ENCODE measurements around the gene OR5H1. TPM values are rescaled to one million over a fixed set of nuclear protein-coding genes. Genes with fewer than 3 reads are reported as not detected.
"Not testable (repeated sequence)": the region's sequence is repeated elsewhere in the genome, so short reads cannot be mapped to it uniquely, and the experiment has no call there.

The OR5H1 gene
- total RNA-seq: not detected in 2 replicates

DNA sequence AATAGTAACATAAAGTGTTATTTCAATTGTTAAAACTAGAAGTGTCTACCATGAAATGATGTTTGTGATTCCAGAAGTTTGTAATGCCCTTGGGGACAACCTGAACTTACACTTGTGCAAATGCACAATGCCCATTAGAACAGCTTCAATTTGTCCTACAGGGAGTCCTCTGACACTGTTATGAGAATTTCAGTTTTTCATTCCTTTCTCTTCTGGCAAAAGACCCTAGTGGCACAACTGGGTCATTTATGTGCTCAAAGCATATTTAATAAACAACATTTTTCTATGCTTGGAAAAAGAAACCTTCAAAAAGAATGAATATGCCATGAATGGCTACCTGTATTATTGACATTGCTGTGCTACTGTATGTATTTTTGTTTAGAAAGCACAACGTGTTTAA, at the start of gene OR5H1:
TSS of gene OR5H1 (plus strand) at position 301 of the 400 bp plus-strand sequence. CDS start 1,977 bp downstream, outside the sequence.
- no peak for DNase-seq (ENCODE audit: low read depth in 2 of 2)

DNA sequence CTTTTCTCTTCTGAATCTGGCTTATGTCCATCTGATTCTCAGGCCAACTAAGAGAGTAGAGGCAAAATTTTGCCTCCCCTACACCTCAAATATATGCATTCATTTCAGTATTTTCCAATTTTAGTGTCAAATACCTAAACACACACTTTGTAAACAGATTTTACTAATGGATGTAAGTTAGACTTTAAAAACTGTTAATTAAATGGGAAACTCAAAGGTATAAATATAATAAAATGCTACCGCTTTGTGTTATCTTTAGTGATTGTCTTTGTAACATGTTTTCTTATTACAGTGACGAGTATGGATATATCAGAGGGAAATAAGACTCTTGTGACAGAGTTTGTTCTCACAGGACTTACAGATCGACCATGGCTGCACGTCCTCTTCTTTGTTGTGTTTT, 43.6 kb upstream of the OR5H1 start, which contains the start of gene OR5AC2:
TSS of gene OR5AC2 (plus strand) at position 301 of the 400 bp plus-strand sequence. CDS start at position 301, 0 bp downstream.
- DNase-seq (ENCODE audit: low read depth in 2 of 2): no peak

DNA sequence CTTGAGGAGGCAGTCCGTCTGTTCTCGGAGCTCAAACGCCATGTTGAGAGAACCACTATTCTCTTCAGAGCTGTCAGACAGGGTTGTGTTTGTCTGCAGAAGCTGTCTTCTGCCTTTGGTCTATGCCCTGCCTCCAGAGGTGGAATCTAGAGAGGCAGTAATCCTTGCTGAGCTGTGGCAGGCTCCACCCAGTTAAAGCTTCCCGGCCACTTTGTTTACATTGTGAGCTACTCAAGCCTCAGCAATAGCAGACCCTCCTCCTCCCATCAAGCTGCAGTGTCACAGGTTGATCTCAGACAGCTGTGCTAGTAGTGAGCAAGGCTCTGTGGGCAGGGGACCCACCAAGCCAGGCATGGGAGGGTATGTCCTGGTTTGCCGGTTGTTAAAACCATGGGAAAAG, 34.6 kb upstream of the OR5H1 start:
- DNase-seq (ENCODE audit: low read depth in 2 of 2): no peak

DNA sequence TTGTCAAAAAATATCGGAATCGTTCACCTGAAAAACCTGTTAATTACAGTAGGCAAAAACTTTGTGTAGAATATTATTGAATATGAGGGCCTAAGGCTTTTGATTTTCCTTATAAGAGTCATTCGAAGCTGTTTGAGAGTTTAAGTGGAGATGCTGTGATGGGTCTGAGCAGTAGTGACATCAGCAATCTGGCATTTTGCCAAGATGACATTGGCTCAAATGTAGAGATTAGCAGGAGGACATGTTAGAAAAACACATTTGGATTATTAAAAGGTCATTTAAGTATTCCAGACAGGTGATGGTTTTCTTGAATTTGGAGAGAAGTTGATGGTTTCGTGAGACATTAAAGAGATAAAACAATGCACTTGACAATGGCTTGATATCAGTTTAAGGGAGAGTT, 30.7 kb upstream of the OR5H1 start:
- DNase-seq (ENCODE audit: low read depth in 2 of 2): no peak

DNA sequence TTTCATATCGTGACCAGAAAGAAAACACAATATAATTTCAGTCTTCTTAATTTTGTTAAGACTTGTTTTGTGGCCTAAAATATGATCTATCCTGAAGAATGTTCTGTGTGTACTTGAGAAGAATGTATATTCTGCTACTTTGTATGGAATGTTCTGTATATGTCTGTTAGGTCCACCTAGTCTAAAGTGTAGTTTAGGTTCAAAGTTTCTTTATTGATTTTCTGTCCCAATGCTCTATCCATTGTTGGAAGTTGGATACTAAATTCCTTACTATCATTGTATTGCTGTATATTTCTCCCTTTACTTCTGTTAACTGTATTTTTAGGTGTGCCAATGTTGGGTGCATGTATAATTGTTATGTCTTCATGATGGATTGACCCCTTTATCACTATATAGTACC, 22.4 kb upstream of the OR5H1 start:
- DNase-seq (ENCODE audit: low read depth in 2 of 2): no peak

DNA sequence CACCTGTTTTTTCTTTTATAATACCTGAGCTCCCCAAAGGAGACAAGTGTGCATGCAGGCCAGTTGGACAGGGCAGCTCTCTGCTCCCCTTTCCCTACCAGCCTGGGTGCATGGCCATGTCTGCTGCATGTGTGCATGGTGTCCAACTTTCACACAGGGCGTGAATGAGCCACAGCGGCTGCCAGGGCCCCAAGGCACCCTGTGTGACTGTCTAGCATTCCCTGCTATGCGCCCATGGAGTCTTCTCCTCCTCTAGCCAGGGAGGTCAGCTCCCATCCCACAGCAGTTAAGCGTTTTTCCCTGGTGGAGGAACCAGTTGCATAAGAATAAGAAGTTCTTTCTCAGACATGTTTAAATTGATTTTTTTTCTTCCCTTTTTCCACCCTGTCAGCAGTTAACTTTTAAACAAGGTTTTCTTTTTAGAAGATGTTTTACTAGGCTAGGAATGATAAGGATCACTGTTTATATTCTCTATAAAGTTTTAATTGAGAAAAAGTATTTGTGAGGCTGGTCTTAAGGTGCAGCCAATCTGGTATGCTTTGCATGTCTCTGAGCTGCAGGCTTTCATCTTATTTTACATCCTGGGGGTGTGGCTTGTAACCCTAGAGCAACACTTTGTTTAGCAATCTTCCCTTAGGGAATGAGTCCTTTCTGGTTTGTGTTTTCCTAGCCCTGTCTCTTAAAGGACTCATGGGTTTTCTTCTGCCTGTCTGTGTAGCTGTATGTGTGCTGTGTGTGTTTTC, 20.5 kb upstream of the OR5H1 start:
- no peak for DNase-seq (ENCODE audit: low read depth in 2 of 2)

DNA sequence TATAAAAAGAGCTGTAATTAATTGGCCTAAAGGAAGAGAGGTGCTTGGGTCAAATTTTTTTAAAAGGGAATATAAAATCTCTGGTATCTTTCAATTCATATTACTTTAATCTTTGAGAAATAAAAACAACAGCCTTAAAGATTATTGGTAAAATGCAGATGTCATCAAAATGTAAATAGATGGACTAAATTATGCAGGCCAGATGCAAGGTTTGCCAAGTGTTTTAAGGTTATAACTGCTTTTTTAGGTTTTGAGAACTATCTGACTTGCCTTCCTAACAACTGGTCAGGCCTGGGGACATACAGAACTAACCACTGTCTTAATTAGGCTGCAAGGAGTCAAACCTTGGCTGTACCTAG, 20.0 kb upstream of the OR5H1 start:
- no peak for DNase-seq (ENCODE audit: low read depth in 2 of 2)

DNA sequence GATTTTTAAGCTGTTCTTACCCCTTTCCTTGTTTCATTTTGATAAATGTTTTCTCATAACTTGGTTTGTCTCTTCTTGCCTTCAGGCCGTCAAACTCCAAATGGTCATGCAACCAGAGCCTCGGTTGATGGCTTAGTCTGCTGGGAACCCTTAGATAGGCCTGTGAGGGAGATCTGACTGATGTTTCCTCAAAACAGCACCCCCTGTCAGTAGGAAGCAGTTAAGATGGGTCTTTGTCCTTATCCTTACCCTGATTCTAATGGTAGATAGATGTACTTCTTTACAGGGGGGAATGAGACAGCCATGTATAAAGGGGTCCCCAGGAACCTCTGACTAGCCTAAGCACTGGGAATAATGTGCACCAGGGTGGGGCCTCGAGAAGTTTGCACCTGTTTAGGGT, 16.3 kb upstream of the OR5H1 start:
- no peak for DNase-seq (ENCODE audit: low read depth in 2 of 2)

DNA sequence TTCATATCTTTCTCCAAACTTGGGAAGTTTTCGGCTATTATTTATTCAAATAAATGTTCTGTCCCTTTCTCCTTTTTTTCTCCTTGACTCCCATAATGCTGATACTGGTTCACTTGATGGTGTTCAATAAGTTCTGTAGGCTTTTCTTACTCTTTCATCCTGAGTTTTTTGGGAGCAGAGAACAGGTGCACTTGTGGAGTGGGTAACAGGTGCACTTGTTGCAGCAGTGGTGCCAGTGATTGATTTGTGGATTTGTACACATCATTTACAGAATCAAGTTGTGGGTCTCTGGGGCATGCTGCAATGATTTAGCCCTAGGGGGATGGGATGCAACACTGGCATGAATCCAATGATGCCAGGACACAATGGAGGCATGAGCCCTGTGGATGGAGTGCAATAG, 14.8 kb upstream of the OR5H1 start:
- DNase-seq (ENCODE audit: low read depth in 2 of 2): no peak

DNA sequence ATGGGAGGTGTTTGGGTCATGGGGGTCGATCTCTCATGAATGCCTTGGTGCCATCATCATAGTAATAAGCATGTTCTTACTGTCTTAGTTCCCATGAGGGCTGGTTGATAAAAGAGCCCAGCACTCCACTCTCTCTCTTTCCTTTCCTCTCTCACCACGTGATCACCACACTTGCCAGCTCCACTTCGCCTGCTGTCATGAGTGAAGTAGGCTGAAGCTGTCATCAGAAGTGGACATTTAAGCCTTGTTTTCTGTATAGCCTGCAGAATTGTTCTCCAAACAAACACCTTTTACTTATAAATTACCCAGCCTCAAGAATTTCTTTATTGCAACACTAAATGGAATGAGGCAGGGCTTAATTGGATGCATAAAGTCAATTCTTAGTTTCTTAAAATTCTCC, 6.1 kb downstream of the OR5H1 start:
- DNase-seq (ENCODE audit: low read depth in 2 of 2): no peak

DNA sequence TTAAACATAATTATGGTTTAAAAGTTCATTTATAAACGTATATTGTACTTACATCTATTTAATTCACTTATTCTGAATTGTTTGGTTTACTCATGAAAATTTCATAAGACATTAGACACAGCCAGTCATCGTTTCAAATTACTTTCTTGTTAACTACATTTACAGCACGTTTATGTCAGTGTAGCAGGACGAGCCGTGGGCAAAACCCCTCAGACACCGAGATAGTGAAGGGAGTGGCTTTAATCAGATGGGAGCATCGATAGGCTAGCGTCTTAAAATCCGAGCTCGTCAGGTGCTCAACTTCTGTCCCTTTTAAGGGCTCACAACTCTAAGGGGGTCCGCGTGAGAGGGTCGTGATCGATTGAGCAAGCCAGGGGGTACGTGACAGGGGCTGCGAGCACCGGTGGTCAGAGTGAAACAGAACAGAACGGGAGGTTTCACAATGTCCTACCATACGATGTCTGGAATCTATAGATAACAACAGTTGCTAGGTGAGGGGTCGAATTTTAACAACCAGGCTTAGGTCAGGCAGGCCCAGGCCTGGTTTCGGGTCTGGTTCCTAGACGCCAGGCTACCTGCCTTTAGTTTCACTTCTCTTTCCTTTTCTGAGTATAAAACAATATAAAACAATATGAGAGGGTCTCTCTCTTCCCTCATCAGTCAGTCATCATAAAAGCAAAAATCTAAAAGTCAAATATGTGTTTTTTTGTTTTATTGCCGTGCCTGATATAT, 7.5 kb downstream of the OR5H1 start:
- DNase-seq (ENCODE audit: low read depth in 2 of 2): not testable (repeated sequence)

DNA sequence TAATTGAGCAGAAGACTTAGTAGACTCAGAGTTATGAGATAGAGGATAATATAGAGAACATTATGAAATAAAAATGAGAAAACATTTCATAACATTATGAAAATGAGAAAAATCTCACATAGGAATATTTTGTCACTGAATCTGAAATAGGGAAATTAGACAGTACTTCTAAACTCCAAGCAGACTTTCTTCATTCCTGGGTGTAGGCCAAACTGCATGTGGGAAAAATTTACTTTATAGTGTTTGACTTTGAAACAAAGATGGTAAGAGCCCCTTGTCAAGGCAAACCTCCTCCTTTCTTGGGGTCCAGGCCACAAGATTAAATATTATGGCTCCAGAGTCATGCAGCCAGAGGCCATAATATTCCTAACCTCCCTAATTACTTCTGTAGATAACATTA, 10.0 kb downstream of the OR5H1 start:
- no peak for DNase-seq (ENCODE audit: low read depth in 2 of 2)

DNA sequence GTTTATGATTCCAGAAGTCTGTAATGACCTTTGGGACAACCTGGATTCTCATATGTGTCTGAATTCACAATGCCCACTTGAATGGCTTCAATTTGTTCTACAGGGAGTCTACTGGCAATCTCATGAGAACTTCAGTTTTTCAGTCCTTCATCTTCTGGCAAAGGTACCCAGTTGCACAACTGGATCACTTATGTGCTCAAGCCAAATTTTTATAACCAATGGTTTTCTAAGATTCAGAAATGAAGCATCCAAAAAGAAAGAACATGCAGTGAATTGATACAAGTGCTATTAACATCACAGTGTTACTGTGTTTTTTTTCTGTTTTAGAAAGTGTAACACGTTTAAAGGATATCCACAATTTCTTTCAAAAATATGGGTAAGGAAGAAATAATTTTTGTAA, 16.7 kb downstream of the OR5H1 start, which contains the start of gene OR5H14:
TSS of gene OR5H14 (plus strand) at position 301 of the 400 bp plus-strand sequence. CDS start 1,907 bp downstream, outside the sequence.
- no peak for DNase-seq (ENCODE audit: low read depth in 2 of 2)

DNA sequence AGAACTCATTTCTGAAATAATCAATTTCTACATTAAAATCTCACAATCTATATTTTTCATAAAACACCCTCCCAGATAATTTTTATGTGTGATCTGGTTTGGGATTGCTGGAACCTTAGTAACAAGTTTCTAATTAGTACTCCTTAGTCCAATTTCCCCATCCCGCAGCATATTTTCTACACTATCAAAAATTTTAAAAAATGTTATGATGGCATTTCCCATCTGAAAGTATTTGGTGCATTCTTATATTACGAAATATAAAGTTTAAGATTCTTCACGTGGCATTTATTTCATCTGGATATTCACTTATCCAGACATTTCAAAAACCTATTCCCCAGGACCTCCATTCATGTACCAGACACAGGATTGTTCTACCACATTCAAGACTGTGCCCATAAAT, 18.2 kb downstream of the OR5H1 start:
- no peak for DNase-seq (ENCODE audit: low read depth in 2 of 2)

DNA sequence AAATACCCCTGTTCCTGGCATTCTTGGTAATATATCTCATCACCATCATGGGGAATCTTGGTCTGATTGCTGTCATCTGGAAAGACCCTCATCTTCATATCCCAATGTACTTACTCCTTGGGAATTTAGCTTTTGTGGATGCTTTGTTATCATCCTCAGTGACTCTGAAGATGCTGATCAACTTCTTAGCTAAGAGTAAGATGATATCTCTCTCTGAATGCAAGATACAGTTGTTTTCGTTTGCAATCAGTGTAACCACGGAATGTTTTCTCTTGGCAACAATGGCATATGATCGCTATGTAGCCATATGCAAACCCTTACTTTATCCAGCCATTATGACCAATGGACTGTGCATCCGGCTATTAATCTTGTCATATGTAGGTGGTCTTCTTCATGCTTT, 18.9 kb downstream of the OR5H1 start:
- DNase-seq (ENCODE audit: low read depth in 2 of 2): not testable (repeated sequence)

DNA sequence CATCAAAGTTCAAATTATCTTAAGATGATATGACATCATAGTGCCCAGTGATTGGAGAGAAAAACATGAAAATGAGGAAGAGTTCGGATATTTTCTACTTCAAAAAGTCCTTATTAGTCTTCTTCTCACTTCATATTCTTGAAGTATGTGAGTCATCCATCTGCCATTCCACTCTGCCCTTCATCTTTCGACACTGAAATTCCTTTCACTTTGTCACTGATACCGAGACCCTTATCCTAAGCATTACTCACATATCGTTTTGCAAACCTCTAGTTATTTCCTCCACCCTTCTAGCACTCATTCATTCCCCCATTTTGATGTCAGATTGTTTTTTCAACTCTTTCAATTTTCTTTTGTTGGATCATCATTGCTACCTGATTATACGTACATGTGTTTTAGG, 20.7 kb downstream of the OR5H1 start:
- DNase-seq (ENCODE audit: low read depth in 2 of 2): no peak

DNA sequence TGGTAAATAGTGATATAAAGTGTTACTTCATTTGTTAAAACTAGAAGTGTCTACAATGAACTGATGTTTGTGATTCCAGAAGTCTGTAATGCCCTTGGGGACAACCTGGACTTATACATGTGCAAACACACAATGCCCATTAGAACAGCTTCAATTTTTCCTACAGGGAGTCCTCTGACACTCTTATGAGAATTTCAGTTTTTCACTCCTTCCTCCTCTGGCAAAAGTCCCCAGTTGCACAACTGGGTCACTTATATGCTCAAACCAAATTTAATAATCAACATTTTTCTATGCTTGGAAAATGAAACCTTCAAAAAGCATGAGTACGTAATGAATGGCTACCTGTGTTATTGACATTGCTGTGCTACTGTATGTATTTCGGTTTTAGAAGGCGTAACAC, 35.9 kb downstream of the OR5H1 start, which contains the start of gene OR5H15:
TSS of gene OR5H15 (plus strand) at position 301 of the 400 bp plus-strand sequence. CDS start 2,004 bp downstream, outside the sequence.
- no peak for DNase-seq (ENCODE audit: low read depth in 2 of 2)

DNA sequence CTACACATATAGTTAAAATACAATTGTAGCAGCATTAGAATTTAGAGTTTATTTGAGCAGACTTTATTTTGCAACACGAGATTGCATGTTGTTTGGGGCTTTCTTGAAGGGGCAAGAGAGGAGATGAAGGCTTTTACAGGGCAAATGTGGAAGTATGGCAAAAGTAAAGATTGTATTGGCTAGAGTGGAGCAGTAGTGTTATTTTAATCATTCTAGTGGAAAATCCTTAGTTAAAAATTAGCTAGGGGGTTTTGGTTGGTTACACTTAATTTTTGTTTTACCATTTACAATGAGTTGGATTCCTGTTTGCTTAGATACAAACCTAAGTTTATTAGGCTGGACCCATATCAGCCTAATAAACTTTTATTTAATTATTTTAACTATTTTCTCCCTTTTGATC, 40.5 kb downstream of the OR5H1 start:
- no peak for DNase-seq (ENCODE audit: low read depth in 2 of 2)

DNA sequence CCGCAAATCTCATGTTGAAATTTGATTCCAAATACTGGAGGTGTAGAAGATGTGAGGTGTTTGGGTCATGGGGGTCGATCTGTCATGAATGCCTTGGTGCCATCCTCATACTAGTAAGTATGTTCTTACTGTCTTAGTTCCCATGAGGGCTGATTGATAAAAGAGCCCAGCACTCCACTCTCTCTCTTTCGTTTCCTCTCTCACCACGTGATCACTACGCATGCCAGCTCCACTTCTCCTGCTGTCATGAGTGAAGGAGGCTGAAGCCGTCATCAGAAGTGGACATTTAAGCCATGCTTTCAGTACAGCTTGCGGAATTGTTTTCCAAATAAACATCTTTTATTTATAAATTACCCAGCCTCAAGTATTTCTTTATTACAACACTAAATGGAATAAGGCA, 42.1 kb downstream of the OR5H1 start:
- DNase-seq (ENCODE audit: low read depth in 2 of 2): no peak

DNA sequence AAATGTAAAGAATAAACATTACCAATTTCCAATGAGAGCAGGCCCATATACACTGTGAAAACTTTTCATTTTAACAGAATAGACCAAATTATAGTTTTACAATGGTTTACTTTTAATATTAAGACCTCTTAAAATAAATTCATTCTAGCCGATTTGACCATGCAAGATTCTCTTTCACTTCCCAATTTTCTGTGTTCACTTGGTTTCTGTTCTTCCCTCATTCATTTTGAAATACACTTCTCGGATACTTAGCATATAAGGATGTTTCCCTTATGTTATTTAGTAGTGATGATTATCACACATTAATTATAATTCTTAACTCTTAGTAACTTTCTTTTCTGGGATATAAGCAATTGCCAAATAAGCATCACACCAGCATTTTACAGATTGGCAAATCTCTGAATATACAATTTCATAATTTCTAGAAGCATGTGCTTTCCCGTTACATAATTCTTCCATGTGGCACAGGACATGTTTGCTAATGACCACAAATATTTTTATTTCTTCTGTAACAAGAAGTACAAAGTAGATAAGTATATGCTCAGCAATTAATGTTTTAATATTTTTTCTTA, 49.9 kb downstream of the OR5H1 start:
- no peak for DNase-seq (ENCODE audit: low read depth in 2 of 2)

DNA sequence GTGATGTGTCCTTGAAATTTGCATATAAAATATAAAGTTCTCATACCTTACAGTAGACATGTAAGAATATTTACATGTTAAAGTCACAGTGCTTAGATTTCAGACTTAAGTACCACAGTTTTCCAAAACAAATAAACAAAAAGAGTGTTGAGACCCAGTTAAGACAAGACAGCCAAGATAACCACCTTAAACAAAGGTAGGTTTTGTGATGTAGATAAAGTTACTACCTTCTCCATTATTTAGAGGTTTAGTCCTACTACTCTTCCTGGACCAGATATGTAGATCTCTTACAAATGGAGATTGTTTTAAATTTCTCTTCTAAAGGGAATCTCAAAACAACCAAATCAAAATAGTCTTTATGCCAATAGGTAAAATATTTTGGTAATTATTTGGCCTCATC, 51.7 kb downstream of the OR5H1 start:
- DNase-seq (ENCODE audit: low read depth in 2 of 2): no peak

DNA sequence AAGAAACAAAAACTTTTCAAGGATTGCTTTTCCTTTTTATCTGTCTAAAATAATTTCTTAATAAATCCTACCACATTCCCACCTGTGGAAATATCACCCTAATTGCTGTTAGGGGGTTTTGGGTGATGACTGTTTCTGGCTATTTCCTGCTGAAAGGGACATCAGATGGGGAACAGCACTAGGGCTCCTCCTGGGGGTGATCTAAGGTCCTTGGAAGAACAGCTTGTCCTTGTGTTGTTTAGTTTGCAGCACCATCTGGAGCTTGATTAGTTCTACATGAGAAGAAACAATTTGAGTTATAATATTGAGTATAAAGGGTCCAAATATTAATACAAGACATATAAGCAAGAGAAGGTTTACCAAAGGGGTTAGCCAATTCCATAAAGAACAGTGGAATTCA, 54.7 kb downstream of the OR5H1 start:
- no peak for DNase-seq (ENCODE audit: low read depth in 2 of 2)

Measured in dermis microvascular lymphatic vessel endothelial cell (primary cell).